T47D (cell line): Measurements from ENCODE around the gene DPEP2.
"Not testable (repeated sequence)": the region's sequence is repeated elsewhere in the genome, so short reads cannot be mapped to it uniquely, and the experiment has no call there.

Source experiments
- DNase-seq, 2 experiments: peaks; one replicate each; pipeline versions ENCODE4 v3.0.0 to v3.0.0-alpha.2; 2011 to 2012; ENCODE audit warnings: low read depth in 1 of 2, low spot score in 1 of 2
- JUND ChIP-seq: IDR thresholded peaks from 2 replicates; pipeline ENCODE4 v1.6.1; 2012; ENCODE audit warnings: low read depth
- in situ Hi-C: cut with HindIII; loops from 2 replicates; pipeline ENCODE4 v1.10.0; 2016; ENCODE audit warnings: low sequenced_read_pairs, low pct_unique_long_range_greater_than_20kb

The DPEP2 gene

DNA sequence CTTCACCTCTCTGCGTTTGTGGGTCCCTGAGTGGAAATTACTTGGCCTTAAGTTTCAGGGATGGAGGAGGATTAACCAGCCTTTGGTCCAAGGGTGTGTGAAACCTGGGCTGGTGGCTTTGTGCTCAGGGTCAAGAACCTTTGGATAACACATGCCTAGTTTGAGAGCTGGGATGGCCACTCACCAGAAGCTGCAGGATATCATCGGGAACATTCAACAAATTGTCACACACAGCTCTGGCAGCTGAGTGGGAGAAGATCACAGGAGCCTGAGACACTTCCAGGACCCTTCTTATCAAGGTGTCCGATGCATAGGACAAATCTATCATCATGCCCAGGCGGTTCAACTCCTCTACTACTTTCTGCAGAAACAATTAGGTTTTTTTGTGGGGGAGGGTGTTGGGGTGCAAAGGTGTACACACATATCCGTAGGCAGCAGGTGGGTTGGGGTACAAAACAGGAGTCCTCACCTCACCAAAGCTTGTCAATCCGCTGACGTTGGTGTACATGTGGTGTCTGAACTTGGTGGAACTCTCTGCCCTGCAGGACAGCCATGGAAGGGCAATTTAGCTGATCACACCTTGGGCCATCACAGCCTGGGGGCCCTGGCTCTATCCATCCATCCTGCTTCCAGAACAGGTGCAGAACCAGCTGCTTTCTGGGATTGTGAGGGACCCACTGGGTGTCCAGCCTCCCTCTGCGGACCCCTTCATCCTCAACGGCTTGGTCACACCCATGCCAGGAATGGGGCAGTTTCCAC, 21.6 kb downstream of the DPEP2 start:
- in situ Hi-C loops = no loop called here
- no peak for DNase-seq
- no peak for TF ChIP-seq JUND

DNA sequence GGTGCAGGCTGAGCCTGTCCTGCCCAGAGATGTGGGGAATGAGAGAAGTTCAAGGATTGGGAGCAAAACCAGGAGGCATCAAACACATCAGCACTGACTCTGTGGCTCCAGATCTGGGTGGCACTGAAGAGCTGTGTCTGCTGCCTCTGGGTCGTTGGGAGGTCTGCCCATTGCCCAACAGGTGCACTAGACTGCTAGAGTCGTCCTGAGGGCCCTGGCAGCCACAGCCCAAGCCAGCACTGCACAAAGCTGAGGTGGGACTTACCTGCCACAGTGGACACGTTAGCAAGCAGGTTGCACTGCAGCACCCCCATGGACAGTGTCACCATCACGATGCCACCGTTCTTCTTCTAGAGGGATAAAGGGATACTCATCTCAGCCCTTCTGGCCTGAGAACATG, 22.3 kb downstream of the DPEP2 start:
- no peak for DNase-seq
- in situ Hi-C loops = no loop called here
- TF ChIP-seq JUND = no peak

DNA sequence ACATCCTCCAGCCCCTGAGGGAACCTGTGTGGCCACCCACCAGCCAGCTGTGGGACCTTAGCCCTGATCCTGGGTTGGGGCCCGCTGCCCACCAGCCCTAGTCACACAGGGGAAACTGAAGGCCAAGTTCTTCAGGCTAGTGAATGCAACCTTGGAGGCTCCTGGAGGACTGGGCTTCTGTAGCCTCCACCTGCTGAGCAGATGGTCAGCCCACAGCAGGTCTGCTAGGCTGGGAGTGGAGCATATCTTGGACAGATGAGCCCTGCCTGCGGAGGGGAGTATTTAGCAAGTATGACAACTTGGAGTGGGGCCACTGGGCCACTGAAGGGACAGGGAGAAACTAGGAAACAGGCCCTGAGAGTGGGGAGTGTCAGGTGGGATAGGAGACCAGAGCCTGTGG, 23.1 kb downstream of the DPEP2 start:
- DNase-seq = no peak
- no peak for TF ChIP-seq JUND
- in situ Hi-C loops = no loop called here

DNA sequence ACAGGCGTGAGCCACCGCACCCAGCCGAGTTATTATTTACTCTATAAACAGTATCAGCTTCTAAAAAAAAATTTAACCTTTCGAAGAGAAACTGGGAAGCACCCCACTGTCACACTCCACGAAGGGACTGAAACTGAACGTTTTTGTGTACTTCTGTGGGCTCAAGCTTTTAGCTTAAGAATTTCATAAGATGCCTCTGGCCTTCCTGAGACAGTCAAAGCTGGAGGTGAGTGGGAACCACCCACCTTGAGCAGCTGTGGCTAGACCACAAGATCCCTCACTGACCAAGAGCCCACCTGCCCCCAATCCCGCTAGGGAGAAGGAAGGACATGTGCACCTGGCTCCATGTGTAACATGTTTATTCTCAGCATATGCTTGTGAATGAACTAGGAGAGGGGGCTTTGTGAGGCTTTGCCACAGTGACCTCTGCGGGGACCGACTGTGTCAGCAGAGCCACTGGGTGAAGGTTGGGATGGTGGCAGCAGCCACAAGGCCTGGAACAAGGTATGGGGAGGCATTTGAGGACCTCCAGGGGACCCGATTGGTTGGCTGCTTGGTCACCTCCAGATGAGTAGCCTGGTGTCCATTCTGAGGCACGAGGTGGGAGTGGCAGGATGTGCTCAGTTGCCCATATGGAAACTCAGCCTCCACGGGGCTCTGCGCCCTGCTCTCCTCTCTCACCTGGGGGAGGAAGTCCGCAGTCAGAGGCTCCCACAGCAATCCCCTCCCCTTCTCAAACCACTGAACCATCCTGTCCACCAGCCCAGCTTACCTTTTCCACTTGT, 23.8 kb downstream of the DPEP2 start:
- DNase-seq = no peak
- in situ Hi-C loops = no loop called here
- TF ChIP-seq JUND = no peak

GRCh38 chr16:67972285-67972684, 27.0 kb downstream of the DPEP2 start:
- DNase-seq, in situ Hi-C loops: not testable (repeated sequence)

GRCh38 chr16:67971111-67971510, 28.2 kb downstream of the DPEP2 start:
- DNase-seq = no peak
- in situ Hi-C loops = no loop called here
- TF ChIP-seq JUND = no peak

DNA sequence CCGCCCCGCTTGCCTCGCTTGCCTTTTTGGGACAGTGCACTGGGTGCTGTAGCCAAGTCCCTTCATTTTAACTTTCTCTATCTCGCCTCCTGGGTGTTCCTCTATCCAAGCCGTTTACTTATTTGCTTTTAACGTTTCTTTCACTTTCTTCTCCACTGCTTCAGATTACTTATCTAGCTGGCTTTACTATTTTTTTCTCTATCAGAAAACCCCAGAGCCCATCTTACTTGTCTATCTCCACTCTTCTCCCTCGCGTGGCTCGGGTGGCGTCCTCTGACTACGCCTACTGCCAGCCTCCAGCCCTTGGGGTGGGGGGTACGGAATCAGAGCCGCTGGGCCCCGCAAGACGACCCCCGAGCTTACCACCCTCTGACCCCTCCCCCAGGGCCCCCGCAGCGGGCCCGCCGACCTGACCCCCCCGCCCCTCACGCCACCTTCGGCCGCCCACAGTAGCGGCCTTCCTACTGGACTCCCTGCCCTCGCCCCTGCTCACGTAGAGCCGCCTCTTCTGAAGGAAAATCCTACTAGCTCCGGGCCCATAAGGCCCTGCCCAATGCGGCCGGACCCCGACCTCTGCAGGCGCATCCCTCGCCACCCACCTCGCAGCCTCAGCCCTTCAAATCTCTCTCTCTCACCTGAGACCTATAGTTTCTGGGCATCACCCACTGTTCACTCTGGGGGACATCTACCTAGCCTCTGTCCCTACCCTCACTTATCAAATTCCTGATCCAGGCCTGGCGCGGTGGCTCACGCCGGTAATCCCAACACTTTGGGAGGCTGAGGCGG, 29.8 kb downstream of the DPEP2 start:
- DNase-seq = no peak
- no peak for TF ChIP-seq JUND
- in situ Hi-C loops = no loop called here

GRCh38 chr16:67968400-67969253, 30.7 kb downstream of the DPEP2 start, which contains the start of gene SLC12A4:
SLC12A4 (minus strand) TSS chr16:67968637; CDS start chr16:67968553, 84 bp downstream.
- no peak for TF ChIP-seq JUND
- in situ Hi-C loops = no loop called here
- DNase-seq = peak; percentile 87

GRCh38 chr16:67967958-67968399, 31.3 kb downstream of the DPEP2 start:
- in situ Hi-C loops = no loop called here
- TF ChIP-seq JUND = no peak
- DNase-seq = peak; percentile 48 to 76

GRCh38 chr16:67967183-67967957, 31.9 kb downstream of the DPEP2 start:
- peak in 1 of 2 experiments; percentile 35 for DNase-seq
- in situ Hi-C loops = no loop called here
- TF ChIP-seq JUND = no peak

GRCh38 chr16:67966549-67967182, 32.6 kb downstream of the DPEP2 start:
- peak; percentile 52 to 68 for DNase-seq
- in situ Hi-C loops = no loop called here
- TF ChIP-seq JUND = no peak
